WTC11 (cell line): ENCODE data around the gene CAB39L. TPM values are rescaled to one million over a fixed set of nuclear protein-coding genes. Genes with fewer than 3 reads are reported as not detected.
A peak's percentile ranks its signal among the peaks of the same experiment; 100 is the strongest.

ENCODE experiments used
- ATAC-seq: fragments of 200-7000 bp; cut with Tn5 transposase; 2 replicates; pipeline ENCODE4 v1.10.0; 2021; ENCODE audit warnings: mild to moderate bottlenecking, moderate library complexity
- CTCF ChIA-PET: fragments of 300-600 bp; sonication (Branson Sonifier 250); formaldehyde crosslinking; loops from one replicate; lab custom pipeline; 2021; ENCODE audit warnings: antibody characterized with exemption; lab: Charles Lee
- POLR2A ChIA-PET: fragments of 350-600 bp; sonication (Branson Sonifier 250); formaldehyde crosslinking; loops from one replicate; lab custom pipeline; 2021; ENCODE audit warnings: antibody characterized with exemption; lab: Charles Lee
- DNase-seq: peaks from one replicate; pipeline ENCODE4 v3.0.0; 2021; ENCODE audit warnings: low spot score
- H3K27ac Mint-ChIP-seq: 2 replicates; pipeline ENCODE4 v1.8.0; 2021; ENCODE audit warnings: mixed read lengths
- H3K27me3 Mint-ChIP-seq: 2 replicates; pipeline ENCODE4 v1.8.0; 2021; ENCODE audit warnings: low read depth, mild to moderate bottlenecking, moderate library complexity, mixed read lengths
- H3K36me3 Mint-ChIP-seq: 2 replicates; pipeline ENCODE4 v1.8.0; 2021; ENCODE audit warnings: mixed read lengths
- H3K4me1 Mint-ChIP-seq: 2 replicates; pipeline ENCODE4 v1.8.0; 2022; ENCODE audit warnings: mixed read lengths
- H3K4me3 Mint-ChIP-seq: 2 replicates; pipeline ENCODE4 v1.8.0; 2021; ENCODE audit warnings: mild to moderate bottlenecking, moderate library complexity, mixed read lengths
- H3K9me3 Mint-ChIP-seq: 2 replicates; pipeline ENCODE4 v1.8.0; 2021; ENCODE audit warnings: mixed read lengths
- AR ChIP-seq: fragments of 250-450 bp; sonication (Bioruptor Pico); IDR thresholded peaks from 2 replicates; pipeline ENCODE4 v1.9.0; 2021; ENCODE audit warnings: mild to moderate bottlenecking
- CTCF ChIP-seq: fragments of 200-600 bp; IDR thresholded peaks from 2 replicates; pipeline ENCODE4 v1.8.0; 2022; ENCODE audit warnings: antibody characterized with exemption
- E2F4 ChIP-seq: sonication (generic); formaldehyde crosslinking; IDR thresholded peaks from 2 replicates; pipeline ENCODE4 v1.8.1; 2022; ENCODE audit warnings: low read depth, mild to moderate bottlenecking, moderate library complexity, missing genetic modification reagents, borderline replicate concordance
- EMX1 ChIP-seq: fragments of 250-450 bp; sonication (Bioruptor Pico); IDR thresholded peaks from 2 replicates; pipeline ENCODE4 v1.8.0; 2021; ENCODE audit warnings: mild to moderate bottlenecking
- ERG ChIP-seq: fragments of 250-450 bp; sonication (Bioruptor Pico); IDR thresholded peaks from 2 replicates; pipeline ENCODE4 v1.8.0; 2021; ENCODE audit warnings: mild to moderate bottlenecking
- ESRRA ChIP-seq: sonication (generic); formaldehyde crosslinking; IDR thresholded peaks from 2 replicates; pipeline ENCODE4 v1.8.1; 2022; ENCODE audit warnings: mild to moderate bottlenecking, missing genetic modification reagents, borderline replicate concordance
- FOXJ3 ChIP-seq: sonication (generic); formaldehyde crosslinking; IDR thresholded peaks from 2 replicates; pipeline ENCODE4 v1.9.0; 2021; ENCODE audit warnings: missing genetic modification reagents, mild to moderate bottlenecking, borderline replicate concordance
- MYBL2 ChIP-seq: sonication (generic); formaldehyde crosslinking; IDR thresholded peaks from 2 replicates; pipeline ENCODE4 v1.8.1; 2023; ENCODE audit warnings: mild to moderate bottlenecking, moderate library complexity, missing genetic modification reagents
- PRDM15 ChIP-seq: sonication (generic); formaldehyde crosslinking; IDR thresholded peaks from 2 replicates; pipeline ENCODE4 v1.8.0; 2022; ENCODE audit warnings: missing genetic modification reagents
- SMAD3 ChIP-seq: sonication (generic); formaldehyde crosslinking; IDR thresholded peaks from 2 replicates; pipeline ENCODE4 v1.8.0; 2022; ENCODE audit warnings: missing genetic modification reagents, mild to moderate bottlenecking, borderline replicate concordance
- ZNF281 ChIP-seq: sonication (generic); formaldehyde crosslinking; IDR thresholded peaks from 2 replicates; pipeline ENCODE4 v1.8.0; 2023; ENCODE audit warnings: mild to moderate bottlenecking, missing genetic modification reagents
- ZNF317 ChIP-seq: sonication (generic); formaldehyde crosslinking; IDR thresholded peaks from 2 replicates; pipeline ENCODE4 v1.8.1; 2023; ENCODE audit warnings: low read depth, mild to moderate bottlenecking, moderate library complexity, missing genetic modification reagents, borderline replicate concordance
- ZSCAN18 ChIP-seq: fragments of 250-450 bp; sonication (Bioruptor Pico); IDR thresholded peaks from 2 replicates; pipeline ENCODE4 v2.1.2; 2022; ENCODE audit warnings: mild to moderate bottlenecking, moderate library complexity
- total RNA-seq: library from RNA; stranded (reverse); gene quantifications from 3 replicates; pipeline ENCODE4 v1.2.3, GENCODE V29; 2021

Gene CAB39L
- total RNA-seq, 1 experiment from 2014 or later, result 3.3 TPM

GRCh38 chr13:49279885-49280284 lies 164.0 kb downstream of the CAB39L start:
- ChIA-PET CTCF (interaction anchor here (1.2 to 2.5 kb wide), 10 partner anchors 8 to 324 kb away, joined by 3 to 22 read pairs (median 4); no protein-coding TSS in a partner anchor), POLR2A (no interaction called here)
- no peaks in the 10 kb centered on the region for H3K36me3 Mint-ChIP-seq
- H3K4me1 Mint-ChIP-seq, result peaks cover 15% of the 10 kb centered on the region
- no peak for TF ChIP-seq EMX1 (CRISPR knock-in tag)
- TF ChIP-seq MYBL2 (CRISPR knock-in tag), result no peak
- TF ChIP-seq E2F4, result no peak
- no peak for TF ChIP-seq FOXJ3
- no peak for TF ChIP-seq ERG (CRISPR knock-in tag)
- TF ChIP-seq ZNF317, result no peak
- no peak for TF ChIP-seq ESRRA
- TF ChIP-seq AR, result no peak
- ATAC-seq, result no peak
- H3K9me3 Mint-ChIP-seq, result no peaks in the 10 kb centered on the region
- no peak for DNase-seq
- H3K27ac Mint-ChIP-seq, result no peak overlapping the region
- no peaks in the 10 kb centered on the region for H3K27me3 Mint-ChIP-seq
- H3K4me3 Mint-ChIP-seq, result no peak overlapping the region

GRCh38 chr13:49279112-49279511 lies 164.8 kb downstream of the CAB39L start:
- Mint-ChIP-seq H3K9me3 (no peaks in the 10 kb centered on the region), H3K27me3 (no peaks in the 10 kb centered on the region), H3K4me3 (no peak overlapping the region), H3K4me1 (peaks cover 15% of the 10 kb centered on the region)
- no peak for ATAC-seq
- no peak for DNase-seq
- TF ChIP-seq CTCF (no peak), ZNF281 (no peak), SMAD3 (CRISPR knock-in tag) (no peak), PRDM15 (peak; percentile 54), ZSCAN18 (no peak)
- TF ChIP-seq, all 79 proteins: peak for 1
- CTCF ChIA-PET, result interaction anchor here (0.6 to 1.2 kb wide), 5 partner anchors 18 to 187 kb away, joined by 3 to 5 read pairs (median 3); no protein-coding TSS in a partner anchor
- Mint-ChIP-seq H3K36me3 (no peaks in the 10 kb centered on the region), H3K27ac (no peak overlapping the region)
- POLR2A ChIA-PET, result interaction anchor here (1.1 kb wide), 1 partner anchor 32 kb away, joined by 3 read pairs; the partner anchor contains the start of gene CDADC1
